HG03460 (cell line): ENCODE data around the gene SUSD3.
"Not testable (repeated sequence)": the region's sequence is repeated elsewhere in the genome, so short reads cannot be mapped to it uniquely, and the experiment has no call there.

Source experiments
- ATAC-seq: cut with Tn5 transposase; IDR thresholded peaks from one replicate; pipeline ENCODE4 v1.9.1; 2021; ENCODE audit not compliant: unreplicated experiment

Gene SUSD3

GRCh38 chr9:93108291-93109041 lies 50.0 kb downstream of the SUSD3 start:
- no peak for ATAC-seq

GRCh38 chr9:93110311-93110855 lies 51.9 kb downstream of the SUSD3 start:
- no peak for ATAC-seq

GRCh38 chr9:93111001-93111370 lies 52.5 kb downstream of the SUSD3 start:
- no peak for ATAC-seq

- no peak for ATAC-seq
Measured at GRCh38 chr9:93111371-93112115, 53.0 kb downstream of the SUSD3 start.

- ATAC-seq, result no peak
Measured at GRCh38 chr9:93112116-93112863, 53.8 kb downstream of the SUSD3 start.

- ATAC-seq, result no peak
Measured at GRCh38 chr9:93112864-93113389, 54.4 kb downstream of the SUSD3 start.

- no peak for ATAC-seq
Measured at GRCh38 chr9:93114169-93114983, 55.9 kb downstream of the SUSD3 start.

GRCh38 chr9:93114984-93115335 lies 56.5 kb downstream of the SUSD3 start:
- no peak for ATAC-seq

- ATAC-seq, result no peak
Measured at GRCh38 chr9:93115486-93116071, 57.1 kb downstream of the SUSD3 start.

- ATAC-seq, result no peak
Measured at GRCh38 chr9:93116072-93116961, 57.8 kb downstream of the SUSD3 start.

GRCh38 chr9:93117521-93117920 lies 59.0 kb downstream of the SUSD3 start:
- ATAC-seq, result not testable (repeated sequence)

- no peak for ATAC-seq
Measured at GRCh38 chr9:93117924-93118862, 59.7 kb downstream of the SUSD3 start.

- ATAC-seq, result no peak
Measured at GRCh38 chr9:93118863-93119702, 60.6 kb downstream of the SUSD3 start.

GRCh38 chr9:93119703-93119952 lies 61.1 kb downstream of the SUSD3 start:
- no peak for ATAC-seq

- ATAC-seq, result peak; percentile 93
Measured at GRCh38 chr9:93119953-93120845, 61.7 kb downstream of the SUSD3 start.

- no peak for ATAC-seq
Measured at GRCh38 chr9:93120846-93121315, 62.4 kb downstream of the SUSD3 start.
